Islet precursor cell (in vitro differentiated cells): ENCODE data around the gene WDR88.
A peak's percentile ranks its signal among the peaks of the same experiment; 100 is the strongest.
"Not testable (repeated sequence)": the region's sequence is repeated elsewhere in the genome, so short reads cannot be mapped to it uniquely, and the experiment has no call there.

Source experiments
- DNase-seq: peaks from one replicate; pipeline ENCODE4 v3.0.0-alpha.2; 2018

Gene WDR88

GRCh38 chr19:33171916-33172359 lies 40.0 kb downstream of the WDR88 start:
- DNase-seq, result no peak

DNA sequence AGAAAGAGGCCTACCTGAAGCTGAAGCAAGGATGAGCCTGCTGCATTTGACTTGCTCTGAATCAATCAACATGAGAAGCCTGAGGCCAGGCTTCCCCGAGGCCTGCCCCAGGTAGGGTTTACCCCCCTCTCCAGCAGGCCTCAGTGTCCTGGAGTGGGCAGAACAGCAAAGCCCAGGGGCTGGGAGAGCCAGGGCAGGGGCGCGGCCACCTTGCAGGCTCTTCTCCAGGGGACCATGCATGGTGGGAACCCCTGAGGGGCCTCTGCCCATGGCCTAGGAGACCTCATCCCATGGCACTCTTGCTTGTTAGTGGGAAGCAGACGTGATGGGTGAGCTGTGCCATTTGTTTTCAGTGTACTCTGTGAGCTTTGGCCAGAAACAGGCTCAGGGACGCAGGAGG lies 42.3 kb downstream of the WDR88 start:
- DNase-seq, result no peak

DNA sequence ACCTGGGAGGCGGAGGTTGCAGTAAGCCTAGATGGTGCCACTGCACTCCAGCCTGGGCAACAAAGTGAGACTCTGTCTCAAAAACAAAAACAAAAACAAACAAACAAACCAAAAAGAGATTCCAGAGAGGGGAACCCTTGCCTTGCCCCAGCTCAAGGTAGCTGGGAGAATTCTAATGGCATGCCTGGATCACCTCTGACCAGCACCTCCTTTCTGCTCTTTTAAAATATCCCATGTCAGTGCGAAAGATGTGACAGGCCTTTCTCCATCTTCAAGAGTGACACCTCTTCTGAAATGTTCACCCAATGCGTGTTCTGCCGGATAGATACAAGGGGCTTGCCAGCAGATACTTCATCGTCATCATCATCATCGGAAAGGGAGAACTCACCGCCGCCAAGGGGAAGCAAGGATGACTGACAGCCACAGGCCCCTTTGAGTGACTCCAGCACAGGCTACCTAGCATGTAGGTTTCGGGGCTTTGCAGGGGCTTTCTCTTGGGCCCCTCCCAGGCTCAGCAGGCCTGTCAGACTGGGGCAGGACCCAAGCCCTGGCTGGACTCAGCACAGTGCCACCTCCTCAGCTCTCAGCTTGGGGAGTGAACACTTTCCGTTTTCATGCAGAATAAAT lies 43.4 kb downstream of the WDR88 start:
- no peak for DNase-seq

DNA sequence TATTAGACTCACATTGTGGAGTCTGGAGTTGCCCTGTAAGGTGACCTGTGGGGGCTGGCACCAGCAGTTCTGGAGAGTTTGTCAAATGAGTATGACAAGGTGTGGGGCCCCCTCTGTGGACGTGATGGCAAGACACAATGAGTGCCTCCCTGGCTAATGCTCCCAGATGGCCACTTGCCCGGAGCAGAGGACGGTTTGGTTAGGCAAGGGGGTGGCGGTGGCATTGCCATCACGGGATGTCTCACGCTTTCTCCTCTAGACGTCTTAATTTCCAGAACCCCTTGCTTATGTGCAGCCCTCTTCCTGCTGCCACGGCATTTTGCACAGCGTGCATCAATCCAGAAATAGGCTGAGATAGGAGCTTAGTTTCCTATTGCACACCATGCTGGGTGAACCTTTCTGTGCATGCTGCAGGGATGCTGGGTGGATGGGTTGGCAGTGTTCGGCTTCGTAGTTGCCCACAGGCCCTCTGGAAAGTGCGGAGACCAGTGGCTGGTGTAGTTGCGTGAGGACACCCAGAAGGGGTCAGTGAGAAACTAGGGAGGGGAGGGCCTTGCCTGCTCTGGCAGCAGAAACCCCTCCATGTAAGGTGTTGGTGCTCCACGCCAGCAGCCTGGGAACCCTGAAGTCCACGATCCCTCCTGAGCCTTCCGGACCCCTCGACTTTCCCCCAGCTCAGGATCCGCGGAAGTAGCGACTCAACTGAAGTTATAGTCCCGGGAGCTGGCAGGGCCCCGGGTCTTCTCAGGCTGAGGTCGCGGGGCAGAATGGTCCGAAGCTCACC lies 44.2 kb downstream of the WDR88 start:
- peak; percentile 82 for DNase-seq

DNA sequence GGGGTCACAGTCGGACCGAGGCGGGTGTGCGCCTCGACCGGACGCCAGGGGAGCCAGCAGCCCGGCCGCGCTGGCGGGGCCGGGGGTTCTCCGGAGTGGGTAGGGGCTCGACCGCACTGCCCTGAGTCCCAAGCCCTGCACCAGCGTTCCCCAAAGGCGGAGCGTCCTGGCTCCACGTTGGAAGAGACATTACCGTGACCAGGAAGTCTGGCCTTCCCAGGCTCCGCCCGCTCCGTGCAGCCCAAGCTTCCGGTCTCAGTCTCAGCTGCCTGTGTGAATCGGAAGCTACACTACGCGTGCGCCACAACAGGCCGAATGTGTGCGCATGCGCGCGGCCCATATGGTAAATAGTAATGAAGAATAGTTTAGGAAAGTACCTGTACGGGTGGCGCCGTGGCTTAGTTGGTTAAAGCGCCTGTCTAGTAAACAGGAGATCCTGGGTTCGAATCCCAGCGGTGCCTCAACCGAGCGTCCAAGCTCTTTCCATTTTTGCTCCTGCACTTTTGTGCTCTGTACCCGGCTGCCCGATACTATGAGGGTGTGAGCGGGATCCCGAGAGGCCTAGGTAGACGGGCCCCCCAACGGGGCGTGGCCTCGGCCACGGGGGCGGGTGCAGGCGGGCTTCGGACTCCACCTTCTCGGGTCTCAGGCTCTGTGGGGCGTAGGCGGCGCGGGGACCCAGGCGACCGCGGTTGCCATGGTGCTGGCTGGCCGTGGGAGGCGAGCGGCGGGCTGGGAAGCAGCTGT lies 44.9 kb downstream of the WDR88 start:
- DNase-seq, result peak; percentile 100

DNA sequence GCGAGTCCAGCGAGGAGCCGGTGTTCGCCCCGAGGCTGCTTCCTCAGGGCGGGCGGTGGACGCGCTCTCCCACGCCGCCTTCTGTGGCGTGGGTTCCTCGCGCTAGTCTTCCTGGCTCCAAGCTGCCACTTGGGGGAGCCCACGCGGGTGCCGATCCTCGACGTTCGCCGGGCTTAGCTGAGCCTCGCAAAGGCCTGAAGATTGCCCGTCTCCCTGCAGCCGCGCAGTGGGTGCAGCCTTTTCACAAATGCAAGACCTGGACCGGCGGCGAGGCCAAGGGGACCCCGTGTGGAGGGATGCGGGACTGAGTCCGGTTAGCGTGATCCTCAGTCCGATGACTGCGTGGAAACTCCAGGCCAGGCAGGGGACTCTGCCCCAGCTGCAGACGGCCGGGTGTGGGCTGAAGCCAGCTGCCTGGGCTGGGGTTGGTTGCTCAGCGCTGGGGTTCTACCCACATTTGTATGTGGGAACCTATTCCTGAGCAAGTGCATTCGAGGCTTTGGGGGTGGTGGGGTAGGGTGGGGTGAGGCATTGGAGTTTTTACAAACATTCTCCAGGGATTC lies 45.6 kb downstream of the WDR88 start:
- DNase-seq, result peak; percentile 86

DNA sequence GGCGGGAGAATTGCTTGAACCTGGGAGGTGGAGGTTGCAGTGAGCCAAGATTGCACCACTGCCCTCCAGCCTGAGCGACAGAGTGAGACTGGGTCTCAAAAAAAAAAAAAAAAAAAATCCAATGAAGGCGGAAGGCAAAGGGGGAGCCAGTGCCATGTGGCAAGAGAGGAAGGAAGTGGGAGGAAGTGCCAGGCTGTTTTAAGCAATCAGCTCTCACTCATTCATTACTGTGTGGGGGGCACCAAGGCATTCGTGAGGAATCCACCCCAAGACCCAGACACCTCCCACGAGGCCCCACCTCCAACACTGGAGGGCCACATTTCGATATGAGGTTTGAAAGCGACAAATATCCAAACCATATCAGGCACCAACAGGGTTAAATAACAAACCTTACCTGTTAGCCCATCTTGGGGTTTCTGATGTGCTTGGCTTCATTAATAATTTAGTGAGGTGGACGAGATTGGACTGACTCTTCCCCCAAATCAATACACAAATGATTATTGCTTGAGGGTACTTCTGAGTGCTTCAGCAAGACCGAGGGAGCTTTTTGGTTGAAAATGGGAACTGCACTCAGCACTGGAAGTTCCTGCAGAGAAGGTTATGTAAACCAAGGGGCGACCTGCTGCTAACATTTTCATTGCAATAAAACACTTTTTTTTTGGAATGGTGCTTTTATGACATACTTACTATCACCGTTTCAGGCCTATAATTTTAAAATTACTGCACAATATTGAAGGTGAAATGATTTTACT lies 54.7 kb downstream of the WDR88 start:
- no peak for DNase-seq

- DNase-seq, result no peak
These were observed 55.2 kb downstream of the WDR88 start for GRCh38 chr19:33187183-33187540.

DNA sequence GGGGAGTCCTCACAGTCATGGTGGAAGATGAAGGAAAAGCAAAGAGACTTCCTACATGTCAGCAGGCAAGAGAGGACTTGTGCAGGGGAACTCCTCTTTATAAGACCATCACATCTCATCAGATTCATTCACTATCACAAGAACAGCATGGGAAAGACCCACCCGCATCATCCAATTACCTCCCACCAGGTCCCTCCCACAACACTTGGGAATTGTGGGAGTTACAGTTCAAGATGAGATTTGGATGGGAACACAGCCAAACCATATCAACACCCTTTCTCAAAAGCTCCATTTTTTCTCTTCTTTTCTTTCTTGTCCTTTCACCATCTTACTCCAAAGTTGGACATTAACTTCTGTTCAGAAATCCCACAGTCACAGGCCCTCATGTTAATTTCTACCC lies 57.5 kb downstream of the WDR88 start:
- DNase-seq, result no peak

- not testable (repeated sequence) for DNase-seq
These were observed 59.2 kb downstream of the WDR88 start for GRCh38 chr19:33191092-33191491.

GRCh38 chr19:33191501-33191900 lies 59.6 kb downstream of the WDR88 start:
- peak; percentile 49 for DNase-seq

- DNase-seq, result no peak
These were observed 60.1 kb downstream of the WDR88 start for GRCh38 chr19:33192010-33192409.

- DNase-seq, result no peak
These were observed 61.5 kb downstream of the WDR88 start for GRCh38 chr19:33193269-33193864.

DNA sequence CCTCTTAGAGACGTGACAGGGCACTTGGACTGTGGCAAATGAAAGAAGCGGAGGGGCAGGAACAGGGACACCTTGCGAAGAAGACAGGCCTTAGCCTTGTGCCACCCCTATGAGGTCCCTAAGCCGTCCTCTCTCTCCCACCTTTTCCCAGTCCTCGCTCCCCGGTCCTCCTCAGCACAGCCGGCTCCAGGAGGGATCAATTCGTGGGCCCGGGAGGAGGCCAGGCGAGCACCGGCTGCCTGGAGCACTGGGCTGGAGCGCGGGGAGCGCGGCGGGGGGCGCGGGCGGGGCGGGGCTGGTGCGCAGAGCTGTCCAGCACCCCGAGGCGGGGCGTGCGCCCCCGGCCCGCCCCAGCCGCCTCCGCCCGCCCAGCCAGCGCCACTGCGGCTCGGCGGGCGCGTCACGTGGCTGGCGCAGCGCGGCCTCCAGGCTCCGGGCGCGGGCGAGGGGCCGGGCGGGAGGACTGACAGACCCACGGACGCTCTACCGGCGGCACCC lies 62.0 kb downstream of the WDR88 start, which contains the start of gene LRP3:
Gene LRP3 (plus strand): TSS at position 466 of the 498 bp plus-strand sequence. CDS start 456 bp downstream, outside the sequence.
- no peak for DNase-seq

GRCh38 chr19:33194532-33194885 lies 62.6 kb downstream of the WDR88 start:
- DNase-seq, result no peak

DNA sequence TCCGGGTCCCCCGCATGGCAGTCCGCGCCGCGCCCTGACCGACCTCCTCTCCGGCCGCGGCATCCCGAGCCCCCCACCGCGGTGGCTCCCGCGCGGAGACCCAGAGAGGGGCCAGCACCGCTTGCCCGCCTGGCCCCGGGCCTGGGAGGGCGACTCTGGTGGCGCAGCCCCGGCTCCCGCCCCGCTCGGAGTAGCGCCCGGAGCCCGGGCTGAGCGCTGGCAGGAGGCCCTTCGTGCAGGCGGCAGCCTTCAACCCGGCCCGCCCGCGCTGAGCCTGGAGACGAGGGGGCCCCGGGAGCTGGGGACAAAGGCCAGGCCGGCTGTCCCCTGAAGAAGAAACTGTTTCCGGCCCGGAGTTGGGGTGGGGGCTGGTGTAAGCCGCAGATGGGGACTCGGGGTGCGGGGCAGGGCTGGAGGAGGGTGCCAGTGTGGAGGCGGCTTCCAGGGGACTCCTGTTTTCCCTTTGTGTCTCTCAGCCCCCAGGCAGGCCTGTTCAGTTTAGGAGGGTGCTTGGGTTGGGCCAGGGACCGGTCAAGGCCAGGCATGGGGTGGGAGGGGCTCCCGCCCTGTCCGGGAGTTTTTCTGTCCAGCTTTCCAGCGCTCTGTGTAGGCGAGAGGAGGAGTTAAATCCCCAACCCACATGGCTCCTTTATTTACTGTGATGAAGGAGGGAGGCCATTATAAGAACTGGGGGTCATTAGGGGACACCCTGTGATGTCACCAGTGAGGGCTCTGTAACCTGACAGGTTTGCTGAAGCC lies 63.2 kb downstream of the WDR88 start:
- DNase-seq, result no peak

DNA sequence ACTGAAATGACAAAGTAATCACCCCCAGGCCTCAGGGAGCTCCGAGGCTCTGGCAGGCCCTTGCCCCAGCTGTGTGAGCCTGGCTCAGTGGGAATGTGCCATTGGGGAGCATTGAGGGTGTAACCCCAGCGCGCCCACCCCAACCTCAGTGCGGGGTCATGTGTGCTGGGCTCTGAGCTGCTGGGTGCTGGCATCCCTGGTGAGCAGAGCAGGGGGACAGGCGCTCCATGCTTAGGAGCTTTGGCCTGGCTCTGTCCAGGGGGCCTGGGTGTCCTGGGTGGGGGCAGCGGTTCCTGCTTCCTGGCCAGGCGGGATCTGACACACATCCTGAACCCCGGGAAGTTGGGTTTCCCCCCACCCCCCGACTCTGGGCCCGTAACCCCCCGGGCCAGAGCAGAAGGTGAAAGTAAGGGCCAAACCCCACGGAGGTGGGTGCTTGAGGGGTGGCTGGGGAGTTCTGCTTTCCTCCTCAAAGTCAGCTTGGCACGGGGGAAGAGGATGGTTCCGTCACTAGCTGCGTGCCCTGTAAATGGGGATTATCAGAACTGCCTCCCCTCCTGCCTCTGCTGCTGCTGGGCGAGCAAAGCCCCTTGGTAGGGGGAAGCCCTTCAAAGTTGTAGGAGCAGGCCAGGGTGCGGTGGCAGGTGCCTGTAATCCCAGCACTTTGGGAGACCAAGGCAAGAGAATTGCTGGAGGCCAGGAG lies 63.9 kb downstream of the WDR88 start:
- no peak for DNase-seq

DNA sequence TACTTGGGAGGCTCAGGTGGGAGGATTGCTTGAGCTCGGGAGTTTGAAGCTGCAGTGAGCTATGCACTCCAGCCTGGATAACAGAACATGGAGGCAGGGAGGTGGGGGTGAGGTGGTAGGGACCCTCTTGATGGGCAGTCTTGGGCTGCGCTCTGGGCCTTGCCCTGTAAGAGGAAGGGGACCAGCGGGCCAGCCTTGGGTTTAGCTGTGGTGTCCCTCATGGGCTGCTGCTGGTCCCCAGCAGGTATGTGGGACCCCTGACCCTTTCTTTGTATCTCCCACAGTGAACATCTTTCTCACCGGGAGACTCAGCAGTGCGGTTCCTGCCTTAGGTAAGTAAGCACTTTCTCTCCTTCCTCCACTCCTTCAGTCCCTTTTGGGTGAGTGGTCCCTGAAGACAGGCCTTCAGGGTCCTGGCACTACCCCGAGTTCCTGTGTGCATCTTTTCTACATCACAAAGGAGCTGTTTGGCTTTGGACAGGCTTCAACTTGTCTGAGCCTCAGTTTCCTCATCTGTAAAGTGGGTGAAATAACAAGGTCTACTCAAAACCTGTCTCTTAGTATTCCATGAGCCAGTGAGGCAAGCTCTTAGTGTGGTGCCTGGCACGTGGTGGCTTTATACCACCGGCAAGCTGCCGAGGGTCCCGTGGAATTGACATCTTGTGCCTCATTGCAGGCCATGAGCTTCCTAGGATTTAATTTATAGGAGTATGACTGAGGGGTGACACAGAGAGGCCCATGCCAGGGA lies 64.7 kb downstream of the WDR88 start:
- DNase-seq, result no peak

GRCh38 chr19:33197591-33198000 lies 65.7 kb downstream of the WDR88 start:
- DNase-seq, result no peak

GRCh38 chr19:33198169-33198568 lies 66.3 kb downstream of the WDR88 start:
- no peak for DNase-seq
